Cardiac fibroblast (primary cell): ENCODE results near the gene NFKBIB.

Experiments
- DNase-seq, 2 donors: peaks; one replicate each; pipeline versions ENCODE4 v3.0.0 to v3.0.0-alpha.2; 2010; ENCODE audit warnings: low read depth in 2 of 2
- H3K4me3 ChIP-seq, 2 donors: replicated peaks in 1 of 2; 1 replicate in 1 of 2; 2 replicates in 1 of 2; pipeline ENCODE4 v1.5.1; 2011; ENCODE audit warnings: low read depth in 2 of 2, low read length in 2 of 2, mild to moderate bottlenecking in 2 of 2, moderate library complexity in 1 of 2
- TF ChIP-seq, protein P1 (sequence below): IDR thresholded peaks from one replicate; pipeline ENCODE4 v1.5.1; 2011; ENCODE audit warnings: low read depth, mild to moderate bottlenecking, low read length, inconsistent platforms

Gene NFKBIB

DNA sequence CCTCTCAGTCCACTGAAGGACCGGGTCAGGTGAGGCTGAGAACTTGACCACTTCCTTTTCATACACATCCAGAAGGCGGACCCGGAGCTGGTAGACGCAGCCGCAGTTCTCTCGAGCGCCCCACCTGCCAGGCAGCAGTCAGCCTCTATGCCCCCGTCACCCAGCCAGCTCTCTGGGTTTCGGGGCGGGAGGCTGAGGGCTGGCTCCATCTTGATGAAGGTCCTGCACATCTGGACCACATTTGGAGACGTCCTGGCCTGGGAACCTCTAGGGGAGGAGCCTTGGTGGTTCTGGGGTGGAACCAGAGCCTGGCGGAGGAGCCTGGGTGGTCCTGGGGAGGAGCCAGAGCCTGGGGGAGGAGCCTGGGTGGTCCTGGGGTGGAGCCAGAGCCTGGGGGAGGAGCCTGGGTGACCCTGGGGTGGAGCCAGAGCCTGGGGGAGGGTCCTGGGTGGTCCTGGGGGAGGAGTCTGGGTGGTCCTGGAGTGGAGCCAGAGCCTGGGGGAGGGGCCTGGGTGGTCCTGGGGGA is 45.3 kb downstream of the NFKBIB start:
- no peak overlapping the region for H3K4me3 ChIP-seq
- TF ChIP-seq, protein P1, sequence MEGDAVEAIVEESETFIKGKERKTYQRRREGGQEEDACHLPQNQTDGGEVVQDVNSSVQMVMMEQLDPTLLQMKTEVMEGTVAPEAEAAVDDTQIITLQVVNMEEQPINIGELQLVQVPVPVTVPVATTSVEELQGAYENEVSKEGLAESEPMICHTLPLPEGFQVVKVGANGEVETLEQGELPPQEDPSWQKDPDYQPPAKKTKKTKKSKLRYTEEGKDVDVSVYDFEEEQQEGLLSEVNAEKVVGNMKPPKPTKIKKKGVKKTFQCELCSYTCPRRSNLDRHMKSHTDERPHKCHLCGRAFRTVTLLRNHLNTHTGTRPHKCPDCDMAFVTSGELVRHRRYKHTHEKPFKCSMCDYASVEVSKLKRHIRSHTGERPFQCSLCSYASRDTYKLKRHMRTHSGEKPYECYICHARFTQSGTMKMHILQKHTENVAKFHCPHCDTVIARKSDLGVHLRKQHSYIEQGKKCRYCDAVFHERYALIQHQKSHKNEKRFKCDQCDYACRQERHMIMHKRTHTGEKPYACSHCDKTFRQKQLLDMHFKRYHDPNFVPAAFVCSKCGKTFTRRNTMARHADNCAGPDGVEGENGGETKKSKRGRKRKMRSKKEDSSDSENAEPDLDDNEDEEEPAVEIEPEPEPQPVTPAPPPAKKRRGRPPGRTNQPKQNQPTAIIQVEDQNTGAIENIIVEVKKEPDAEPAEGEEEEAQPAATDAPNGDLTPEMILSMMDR = no peak
- DNase-seq = no peak

DNA sequence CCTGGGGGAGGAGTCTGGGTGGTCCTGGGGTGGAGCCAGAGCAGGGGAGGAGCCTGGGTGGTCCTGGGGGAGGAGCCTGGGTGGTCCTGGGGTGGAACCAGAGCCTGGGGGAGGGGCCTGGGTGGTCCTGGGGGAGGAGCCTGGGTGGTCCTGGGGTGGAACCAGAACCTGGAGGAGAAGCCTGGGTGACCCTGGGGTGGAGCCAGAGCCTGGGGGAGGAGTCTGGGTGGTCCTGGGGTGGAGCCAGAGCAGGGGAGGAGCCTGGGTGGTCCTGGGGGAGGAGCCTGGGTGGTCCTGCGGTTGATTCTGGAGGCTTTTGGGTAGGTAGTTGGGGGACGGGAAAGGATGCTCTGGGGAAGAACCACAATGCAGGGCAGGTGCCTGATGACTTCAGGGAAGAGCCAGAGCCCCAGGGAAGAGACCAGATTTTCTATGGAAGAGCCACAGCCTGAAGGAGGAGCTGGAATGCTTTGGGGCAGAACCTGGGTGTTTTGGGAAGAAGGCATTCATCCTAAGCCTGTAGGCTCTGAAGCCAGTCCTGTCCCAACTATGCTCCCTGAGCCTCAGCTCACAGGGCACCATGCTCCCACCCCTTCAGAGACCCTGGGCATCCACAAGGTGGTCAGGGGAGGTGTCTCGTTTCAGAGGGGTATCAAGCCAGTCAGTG is 45.9 kb downstream of the NFKBIB start:
- TF ChIP-seq, protein P1 = no peak
- no peak overlapping the region for H3K4me3 ChIP-seq
- DNase-seq = no peak

DNA sequence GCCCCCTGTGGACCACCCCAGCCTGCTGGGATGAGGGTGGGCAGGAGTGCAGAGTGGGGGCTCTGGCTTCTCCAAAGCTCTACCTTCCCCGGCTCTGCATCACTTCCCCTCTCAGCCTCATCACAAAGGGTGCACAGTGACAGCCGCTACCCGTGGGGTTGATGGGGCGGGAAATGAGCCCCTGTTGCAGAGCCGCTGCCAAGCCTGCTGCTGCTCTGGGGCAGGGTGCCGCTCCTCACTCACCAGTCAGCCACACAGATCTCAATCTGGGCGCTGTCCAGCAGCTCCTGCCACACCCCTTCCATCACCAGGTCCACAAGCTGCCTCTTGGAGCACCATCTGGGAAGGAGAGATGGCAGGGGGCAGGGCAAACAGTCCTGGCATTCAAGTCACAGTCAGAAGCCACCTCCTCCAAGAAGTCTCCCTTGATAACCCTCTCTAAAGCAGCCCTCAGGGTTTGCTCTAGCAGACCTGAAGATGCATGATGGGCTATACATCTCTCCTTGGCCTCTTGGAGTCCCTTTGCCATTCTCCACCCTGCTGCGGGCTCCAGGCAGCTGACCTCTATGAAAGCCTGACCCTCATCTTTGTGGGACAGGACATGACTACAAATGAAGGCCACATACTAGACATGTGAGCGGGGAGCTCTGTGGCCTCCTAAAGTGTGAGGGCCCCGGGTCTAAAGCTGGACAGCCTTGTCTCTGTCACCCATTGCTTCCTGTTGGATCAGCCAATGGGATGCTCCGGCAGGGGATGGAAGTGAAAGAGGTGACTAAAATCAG is 46.7 kb downstream of the NFKBIB start:
- H3K4me3 ChIP-seq = no peak overlapping the region
- TF ChIP-seq, protein P1 = no peak
- DNase-seq = no peak

DNA sequence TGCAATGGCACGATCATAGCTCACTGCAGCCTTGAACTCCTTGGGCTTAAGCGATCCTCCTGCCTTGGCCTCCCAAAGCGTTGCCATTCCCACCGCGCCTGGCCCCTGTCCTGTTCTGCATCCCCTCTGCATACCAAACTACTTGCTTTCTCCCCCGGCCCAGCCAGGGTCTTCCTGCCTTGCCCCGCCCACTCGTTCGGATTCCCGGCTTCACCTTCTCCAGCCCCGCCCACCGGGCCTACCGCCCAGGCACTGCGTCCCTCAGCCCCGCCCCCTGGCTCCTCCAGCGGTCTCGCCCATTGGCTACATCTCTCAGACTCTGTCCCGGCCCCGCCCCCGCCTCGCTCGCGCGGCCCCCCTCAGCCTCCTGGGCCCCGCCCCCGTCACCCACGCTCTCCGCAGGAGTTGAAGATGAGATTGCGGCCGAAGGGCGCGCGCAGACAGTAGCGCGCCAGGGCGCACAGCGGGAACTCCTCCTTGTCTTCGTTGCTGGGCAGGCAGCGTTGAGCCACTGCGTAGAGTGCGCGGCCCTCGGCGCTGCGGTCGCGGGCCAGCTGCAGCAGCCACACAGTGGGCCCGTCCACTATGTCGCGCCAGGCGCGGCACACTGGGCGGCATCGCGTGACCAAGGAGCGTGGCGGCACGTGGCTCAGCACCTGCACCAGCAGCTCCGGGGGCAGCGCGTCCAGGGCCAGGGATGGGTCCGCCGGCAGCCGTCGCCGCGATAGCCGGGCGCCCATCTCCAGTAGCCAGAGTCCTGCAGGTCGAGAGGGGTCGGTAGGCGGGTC is 50.0 kb downstream of the NFKBIB start:
- H3K4me3 ChIP-seq = peak overlapping the region; percentile 35 to 42
- TF ChIP-seq, protein P1 = no peak

DNA sequence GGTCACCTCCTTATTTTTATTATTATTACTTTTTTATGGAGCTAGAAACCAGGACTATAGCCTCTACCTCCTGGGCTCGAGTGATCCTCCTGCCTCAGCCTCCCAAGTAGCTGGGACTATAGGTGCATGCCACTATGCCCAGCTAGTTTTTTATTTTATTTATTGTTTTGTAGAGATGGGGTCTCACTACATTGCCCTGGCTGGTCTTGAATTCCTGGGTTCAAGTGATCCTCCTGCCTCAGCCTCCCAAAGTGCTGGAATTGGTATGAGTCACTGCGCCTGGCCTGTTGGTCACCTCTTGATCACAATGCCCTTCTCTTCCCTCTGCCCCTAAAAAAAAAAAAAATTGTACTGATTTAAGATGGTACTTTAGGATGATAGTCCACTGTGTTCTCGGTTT is 51.4 kb downstream of the NFKBIB start:
- TF ChIP-seq, protein P1 = no peak
- no peak overlapping the region for H3K4me3 ChIP-seq
- DNase-seq = no peak

More for the DNA sequence above, 50.0 kb downstream of the NFKBIB start:
- peak; percentile 68 to 82 for DNase-seq

DNA sequence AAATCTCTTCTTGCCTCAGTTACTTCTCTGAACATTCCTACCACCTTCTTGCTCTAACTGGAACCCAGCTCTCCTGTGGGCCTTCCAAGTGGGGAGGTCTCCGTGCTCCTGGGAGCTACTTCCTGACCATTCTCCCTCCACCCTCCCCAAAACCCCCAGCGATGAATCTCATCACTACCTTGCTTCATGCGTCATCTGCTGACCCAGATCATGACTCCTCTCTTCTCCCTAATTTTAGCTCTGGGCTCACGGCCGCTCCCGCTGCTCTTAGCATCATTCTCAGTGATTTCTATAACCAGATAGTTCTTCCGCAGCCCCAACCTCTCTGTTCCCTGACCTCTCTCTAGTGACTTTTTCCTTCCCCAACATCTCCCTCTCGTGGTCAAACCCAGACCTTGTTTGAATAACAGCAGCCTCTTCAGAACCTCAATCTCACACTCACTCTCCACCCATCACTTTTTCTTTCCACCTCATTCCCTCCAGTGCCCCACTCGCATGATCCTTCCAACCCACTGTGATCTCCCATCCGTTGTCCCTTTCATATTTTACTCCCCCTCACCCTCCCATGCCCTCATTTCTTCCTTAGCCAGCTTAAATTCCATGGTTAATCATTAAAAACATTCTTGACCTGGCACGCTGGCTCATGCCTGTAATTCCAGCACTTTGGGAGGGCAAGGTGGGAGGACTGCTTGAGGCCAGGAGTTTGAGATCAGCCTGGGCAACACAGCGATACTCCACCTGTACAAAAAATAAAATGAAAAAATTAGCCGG is 52.8 kb downstream of the NFKBIB start:
- peak in 1 of 2 donors; percentile 16 for DNase-seq
- TF ChIP-seq, protein P1 = no peak
- no peak overlapping the region for H3K4me3 ChIP-seq
